Muscle of arm (tissue), 12 donors: ENCODE results near the gene CIB1. TPM values are rescaled to one million over a fixed set of nuclear protein-coding genes. Genes with fewer than 3 reads are reported as not detected.

ENCODE experiments used
- polyA plus RNA-seq, 12 donors: library from polyadenylated mRNA; unstranded; fragments of 120-200 nt; gene quantifications; one replicate each; pipeline ENCODE4 v1.2.1, GENCODE V29; 2013; ENCODE audit not compliant: insufficient read length in 12 of 12

CIB1 gene
- polyA plus RNA-seq, 12 donors, result 18.9 to 32.1 (median 21.9) TPM; not detected in 1

Other genes with a start within 250 kb of the CIB1 start
- gene ZNF710, start 232.6 kb downstream of the CIB1 start, polyA plus RNA-seq, result 10 to 100 TPM in 11 of 12 donors, not detected in 1; 16.5 to 43.8 (median 21.0) TPM
- gene IDH2, start 131.5 kb downstream of the CIB1 start, polyA plus RNA-seq, result 100 to 1,000 TPM in 11 of 12 donors, not detected in 1; 159 to 288 (median 245) TPM
- 10 to 100 TPM in 2 of 12 donors, 1 to 10 TPM in 9, not detected in 1; 3.5 to 19.7 (median 6.4) TPM for gene SEMA4B, start 32.6 kb downstream of the CIB1 start, polyA plus RNA-seq
- 1 to 10 TPM in 10 of 12 donors, not detected in 2; 1.4 to 3.1 (median 2.1) TPM for gene GDPGP1, start 268 bp upstream of the CIB1 start, polyA plus RNA-seq
- gene TTLL13, start 15.6 kb upstream of the CIB1 start, polyA plus RNA-seq, result under 1 TPM in 8 of 12 donors, not detected in 4; 0.08 to 0.36 (median 0.21) TPM
- 100 to 1,000 TPM in 9 of 12 donors, 10 to 100 TPM in 2, not detected in 1; 73.0 to 111 (median 105) TPM for gene NGRN, start 31.7 kb upstream of the CIB1 start, polyA plus RNA-seq
- gene ZNF774, start 118.3 kb upstream of the CIB1 start, polyA plus RNA-seq, result 1 to 10 TPM in 10 of 12 donors, not detected in 2; 1.9 to 4.2 (median 3.1) TPM
- gene IQGAP1, start 154.3 kb upstream of the CIB1 start, polyA plus RNA-seq, result 100 to 1,000 TPM in 5 of 12 donors, 10 to 100 TPM in 7; 66.2 to 209 (median 87.6) TPM